ENCODE measurements around the gene TEC.
"Not testable (repeated sequence)": the region's sequence is repeated elsewhere in the genome, so short reads cannot be mapped to it uniquely, and the experiment has no call there.

The TEC gene

GRCh38 chr4:48268956-48269860 is at the start of gene TEC:
TEC (minus strand) TSS chr4:48269838; CDS start chr4:48228614, 41,224 bp downstream.
- DNase-seq = peak; percentile 15

DNA sequence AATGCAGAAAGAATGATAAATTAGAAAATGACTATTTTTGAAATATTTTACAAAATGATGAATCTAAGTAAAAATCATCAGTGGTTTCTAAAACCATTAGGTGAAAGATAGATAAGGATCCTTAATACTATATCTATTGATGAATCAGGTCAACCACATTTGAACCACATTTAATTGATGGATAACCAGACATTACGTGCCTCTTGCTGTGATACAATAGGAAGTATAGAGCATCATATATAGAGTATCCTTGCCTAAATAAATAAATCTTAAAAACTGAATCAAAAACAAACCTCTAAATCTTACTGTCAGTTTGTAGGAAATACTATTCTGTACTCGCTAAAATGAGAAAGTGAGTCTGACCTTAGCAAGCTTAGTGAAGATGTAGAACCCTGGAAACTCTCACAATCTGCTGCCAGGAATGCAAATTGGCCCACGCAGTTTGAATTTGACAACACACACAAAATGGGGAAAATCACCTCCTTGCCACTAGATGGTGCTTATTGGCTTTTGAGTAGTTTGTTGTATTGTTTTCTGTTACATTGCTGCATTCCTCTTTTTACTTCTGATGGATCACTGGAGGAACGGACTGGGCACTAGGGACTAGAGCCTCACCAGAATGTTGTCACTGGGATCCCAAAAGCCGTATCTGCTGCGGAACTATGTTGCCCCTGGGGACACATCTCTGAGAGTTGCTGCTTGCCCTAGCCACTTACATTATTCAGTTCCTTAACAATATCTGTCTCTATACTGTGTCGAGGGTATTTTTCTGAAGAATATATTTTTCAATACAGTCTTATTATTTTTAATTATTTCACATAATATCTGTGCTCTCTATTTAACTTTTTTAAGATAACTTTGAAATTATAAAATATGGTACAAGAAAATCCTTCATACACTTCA is 46.3 kb upstream of the TEC start:
- DNase-seq = peak; percentile 1

DNA sequence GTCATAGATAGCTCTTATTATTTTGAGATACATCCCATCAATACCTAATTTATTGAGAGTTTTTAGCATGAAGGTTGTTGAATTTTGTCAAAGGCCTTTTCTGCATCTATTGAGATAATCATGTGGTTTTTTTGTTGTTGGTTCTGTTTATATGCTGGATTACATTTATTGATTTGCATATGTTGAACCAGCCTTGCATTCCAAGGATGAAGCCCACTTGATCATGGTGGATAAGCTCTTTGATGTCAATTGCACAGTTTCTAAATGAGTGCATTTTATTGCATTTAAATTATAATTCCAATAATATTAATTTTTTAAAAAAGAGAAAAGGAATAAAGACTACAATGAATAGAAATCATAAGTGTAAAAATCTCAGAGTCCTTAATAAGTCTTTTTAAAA is 45.1 kb upstream of the TEC start:
- DNase-seq = not testable (repeated sequence)

- DNase-seq = no peak
These were observed 42.3 kb upstream of the TEC start for GRCh38 chr4:48311896-48312295.

- no peak for DNase-seq
These were observed 39.3 kb upstream of the TEC start for GRCh38 chr4:48308901-48309300.

- no peak for DNase-seq
These were observed 37.9 kb upstream of the TEC start for GRCh38 chr4:48307528-48307927.

DNA sequence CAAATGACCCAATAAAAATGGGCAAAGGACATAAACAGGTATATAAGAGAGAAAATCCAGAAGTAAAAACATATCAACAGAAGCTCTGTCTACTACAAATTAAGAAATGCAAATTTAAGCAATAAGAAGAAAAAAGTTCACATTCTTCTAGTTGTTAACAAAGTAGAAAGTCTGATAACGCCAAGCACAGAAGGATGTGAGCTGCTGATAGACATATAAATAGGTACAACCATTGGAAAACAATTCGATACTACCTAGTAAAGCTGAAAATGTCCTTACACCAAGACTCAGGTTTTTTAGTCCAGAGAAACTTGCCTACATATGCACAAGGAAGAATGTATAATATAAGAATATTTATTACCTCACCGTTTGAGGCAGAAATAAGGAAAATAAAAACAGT is 35.9 kb upstream of the TEC start:
- DNase-seq = no peak

DNA sequence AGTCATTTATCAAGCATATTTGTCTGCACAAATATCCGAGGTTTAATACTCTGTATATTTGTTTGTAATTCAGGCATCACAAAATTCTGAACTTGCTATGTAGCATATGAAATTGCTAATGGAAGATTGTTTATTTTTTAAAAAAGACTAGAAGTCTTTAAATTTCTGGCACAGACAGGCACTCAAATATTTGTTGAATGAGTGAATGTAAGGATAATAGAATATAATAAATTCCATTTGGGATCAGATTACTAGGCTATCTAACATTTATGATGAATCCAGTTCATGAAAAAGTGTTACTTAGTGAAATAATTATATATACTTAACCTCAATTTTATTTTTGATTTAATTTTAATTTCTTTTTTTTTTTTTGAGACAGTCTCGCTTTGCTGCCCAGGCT is 30.4 kb upstream of the TEC start:
- no peak for DNase-seq

DNA sequence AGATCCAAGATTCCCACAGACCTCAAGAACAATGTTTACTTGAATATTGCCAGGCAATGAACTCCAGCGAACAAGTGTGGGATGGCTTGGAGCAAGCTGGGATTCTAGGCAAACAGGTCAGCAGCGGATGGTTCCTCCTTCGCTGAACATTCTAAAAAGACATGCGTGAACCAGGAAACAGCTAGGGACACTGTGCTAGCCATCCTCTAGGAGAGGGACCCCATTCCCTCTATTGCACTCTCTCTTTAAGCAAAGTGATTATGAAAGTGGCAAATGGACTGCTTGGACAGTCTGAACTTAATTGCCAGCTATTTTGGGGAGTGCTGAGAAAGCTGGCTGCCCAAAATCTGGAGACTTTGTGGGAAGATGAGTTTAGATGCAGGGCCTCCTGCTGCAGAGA is 29.9 kb upstream of the TEC start:
- no peak for DNase-seq

- no peak for DNase-seq
These were observed 27.7 kb upstream of the TEC start for GRCh38 chr4:48297256-48297846.

DNA sequence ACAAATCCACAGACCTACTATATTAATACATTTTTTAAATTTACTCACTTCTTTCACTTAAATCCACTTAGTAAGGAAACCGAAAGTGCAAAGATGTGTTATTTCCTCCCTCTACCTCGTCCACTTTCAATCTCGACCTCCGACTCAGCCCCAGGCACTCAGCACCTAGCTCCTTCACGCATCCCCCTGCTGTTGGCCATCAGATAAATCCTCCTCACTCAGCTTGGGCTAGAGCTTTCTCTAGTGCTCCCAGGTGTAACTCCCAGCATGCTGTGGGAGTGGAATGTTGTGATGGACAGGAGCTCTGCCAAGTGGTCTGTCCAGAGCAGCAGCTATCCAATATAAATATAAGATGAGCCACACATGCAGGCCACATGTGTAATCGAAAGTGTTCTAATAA is 26.7 kb upstream of the TEC start:
- DNase-seq = no peak

DNA sequence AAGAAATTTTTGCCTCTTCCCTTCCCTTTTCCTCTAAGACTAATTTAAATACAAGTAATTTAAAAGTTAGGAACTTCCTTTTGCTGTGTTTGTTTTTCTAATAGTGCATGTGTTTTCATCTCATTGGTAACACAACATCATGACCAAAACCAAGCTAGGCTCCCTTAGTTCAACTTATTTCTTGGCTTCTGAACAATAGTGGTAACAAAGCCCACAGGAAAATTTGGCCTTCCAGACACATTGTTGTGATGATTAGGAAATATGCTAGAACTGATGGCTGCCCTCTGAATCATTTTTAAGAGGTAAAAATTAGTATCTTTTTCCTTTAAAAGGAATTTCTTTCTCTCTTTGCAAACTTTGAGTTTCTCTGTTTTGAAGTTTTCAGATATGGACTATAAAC is 25.5 kb upstream of the TEC start:
- DNase-seq = no peak

GRCh38 chr4:48292218-48292790 is 22.7 kb upstream of the TEC start:
- DNase-seq = not testable (repeated sequence)

- no peak for DNase-seq
These were observed 20.6 kb upstream of the TEC start for GRCh38 chr4:48290146-48290772.

DNA sequence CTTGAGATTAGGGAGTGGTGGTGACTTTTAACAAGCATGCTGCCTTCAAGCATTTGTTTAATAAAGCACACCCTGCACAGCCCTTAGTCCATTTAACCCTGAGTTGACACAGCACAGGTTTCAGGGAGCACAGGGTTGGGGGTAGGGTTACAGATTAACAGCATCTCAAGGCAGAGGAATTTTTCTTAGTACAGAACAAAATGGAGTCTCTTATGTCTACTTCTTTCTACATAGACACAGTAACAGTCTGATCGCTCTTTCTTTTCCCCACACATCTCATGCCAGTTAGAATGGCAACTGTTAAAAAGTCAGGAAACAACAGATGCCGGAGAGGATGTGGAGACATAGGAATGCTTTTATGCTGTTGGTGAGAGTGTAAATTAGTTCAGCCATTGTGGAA is 16.4 kb upstream of the TEC start:
- DNase-seq = not testable (repeated sequence)

DNA sequence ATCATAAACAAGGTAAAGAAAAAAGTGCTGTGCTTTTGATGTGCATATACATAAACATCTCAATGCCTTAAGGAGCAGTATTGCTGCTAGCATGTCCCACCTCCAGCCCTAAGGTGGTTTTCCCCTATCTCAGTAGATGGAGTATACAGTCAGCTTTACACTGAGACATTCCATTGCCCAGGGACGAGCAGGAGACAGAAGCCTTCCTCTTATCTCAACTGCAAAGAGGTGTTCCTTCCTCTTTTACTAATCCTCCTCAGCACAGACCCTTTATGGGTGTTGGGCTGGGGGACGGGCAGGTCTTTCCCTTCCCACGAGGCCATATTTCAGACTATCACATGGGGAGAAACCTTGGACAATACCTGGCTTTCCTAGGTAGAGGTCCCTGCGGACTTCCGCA is 16.0 kb upstream of the TEC start:
- DNase-seq = not testable (repeated sequence)

DNA sequence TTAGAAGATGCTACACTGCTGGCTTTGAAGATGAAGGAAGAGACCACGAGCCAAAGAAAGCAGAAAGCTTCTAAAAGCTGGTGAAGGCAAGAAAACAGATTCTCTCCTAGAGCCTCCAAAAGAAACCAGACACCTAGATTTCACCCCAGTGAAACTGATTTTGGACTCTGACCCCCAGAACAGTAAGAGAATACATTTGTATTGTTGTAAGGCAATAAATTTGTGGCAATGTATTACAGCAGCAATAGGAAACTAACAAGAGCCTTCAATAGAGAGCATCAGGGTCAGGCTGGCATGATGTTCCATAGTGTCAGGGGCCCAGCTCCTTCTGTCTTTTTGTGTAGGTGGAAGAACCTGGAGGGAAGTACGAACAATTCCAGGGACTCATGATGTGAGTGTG is 6.0 kb upstream of the TEC start:
- no peak for DNase-seq

DNA sequence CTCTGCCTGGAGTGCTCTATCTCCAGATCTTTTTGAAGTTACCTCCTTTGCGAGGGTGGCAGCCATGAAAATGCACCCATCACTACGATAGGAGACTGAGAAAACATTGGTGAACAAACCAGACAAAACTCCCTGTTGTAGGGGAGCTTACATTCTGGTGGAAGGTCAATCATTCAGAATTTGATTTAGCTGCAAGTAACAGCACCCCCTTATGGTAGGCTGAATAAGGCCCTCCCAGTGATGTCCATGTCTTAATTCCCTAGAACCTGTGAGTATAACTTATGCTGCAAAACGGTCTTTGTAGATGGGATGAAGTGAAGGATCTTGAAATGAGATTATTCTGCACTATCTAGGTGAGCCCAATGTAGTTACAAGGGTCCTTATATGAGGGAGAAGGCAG is 5.6 kb upstream of the TEC start:
- DNase-seq = no peak

DNA sequence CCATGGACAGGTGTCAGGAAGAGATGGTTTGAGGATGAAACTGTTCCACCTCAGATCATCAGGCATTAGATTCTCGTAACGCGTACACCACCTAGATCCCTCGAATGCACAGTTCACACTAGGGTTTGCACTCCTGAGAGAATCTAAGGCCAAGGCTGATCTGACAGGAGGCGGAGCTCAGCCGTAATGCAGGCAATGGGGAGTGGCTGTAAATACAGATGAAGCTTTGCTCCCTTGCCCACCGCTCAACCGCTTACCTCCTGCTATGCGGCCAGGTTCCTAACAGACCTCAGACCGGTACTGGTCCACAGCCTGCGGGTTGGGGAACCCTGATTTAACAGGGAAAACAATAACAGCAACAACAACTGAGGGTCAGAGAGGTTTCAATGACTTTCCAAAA is 2.0 kb upstream of the TEC start:
- DNase-seq = no peak

- no peak for DNase-seq
These were observed 1.4 kb upstream of the TEC start for GRCh38 chr4:48270951-48271473.

DNA sequence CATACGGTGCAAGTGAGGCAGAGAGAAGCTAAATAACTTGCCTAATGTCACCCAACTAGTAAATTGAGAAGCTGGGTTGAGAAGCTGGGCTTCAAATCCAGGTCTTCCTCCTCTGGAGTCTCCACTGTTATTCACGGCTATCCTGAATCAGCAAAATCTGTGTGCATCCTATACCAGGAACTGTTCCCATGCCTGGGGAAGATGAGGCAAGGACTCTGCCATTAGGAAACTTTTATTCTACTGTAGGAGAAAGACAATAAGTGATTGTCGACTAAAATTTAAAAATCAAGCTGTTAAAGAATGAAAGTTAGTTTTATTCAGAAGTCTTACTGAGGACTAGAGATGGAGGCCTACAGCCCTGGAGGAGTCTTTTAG is 872 bp upstream of the TEC start:
- DNase-seq = no peak

GRCh38 chr4:48269861-48270522 is 354 bp upstream of the TEC start:
- peak; percentile 82 for DNase-seq
